ENCODE measurements around the gene NTSR1. TPM values are rescaled to one million over a fixed set of nuclear protein-coding genes. Genes with fewer than 3 reads are reported as not detected.

NTSR1 gene
- total RNA-seq, 1 donor, result under 0.01 TPM

- no peak for TF ChIP-seq CTCF (IDR thresholded peaks at IDR 0.05; ENCODE audit: insufficient read depth, low read depth, low read length)
- no peak overlapping the region for H3K4me3 ChIP-seq (ENCODE audit: low read depth, low read length)
- DNase-seq (ENCODE audit: low read depth), result no peak
Observed at GRCh38 chr20:62802026-62802712, 93.5 kb downstream of the NTSR1 start.

GRCh38 chr20:62804021-62804626, 95.5 kb downstream of the NTSR1 start:
- H3K4me3 ChIP-seq (ENCODE audit: low read depth, low read length), result peak overlapping the region; percentile 78
- no peak for TF ChIP-seq CTCF (IDR thresholded peaks at IDR 0.05; ENCODE audit: insufficient read depth, low read depth, low read length)
- no peak for DNase-seq (ENCODE audit: low read depth)

- TF ChIP-seq CTCF (IDR thresholded peaks at IDR 0.05; ENCODE audit: insufficient read depth, low read depth, low read length), result no peak
- DNase-seq (ENCODE audit: low read depth), result peak; percentile 62
- peak within 1 kb of the TSS; percentile 78 for H3K4me3 ChIP-seq (ENCODE audit: low read depth, low read length)
Observed at GRCh38 chr20:62804627-62805154, 96.1 kb downstream of the NTSR1 start, which contains the start of gene OGFR. TSS of gene OGFR (plus strand) at chr20:62804835. CDS start at chr20:62804860, 25 bp downstream.

- peak overlapping the region; percentile 78 for H3K4me3 ChIP-seq (ENCODE audit: low read depth, low read length)
- no peak for TF ChIP-seq CTCF (IDR thresholded peaks at IDR 0.05; ENCODE audit: insufficient read depth, low read depth, low read length)
- no peak for DNase-seq (ENCODE audit: low read depth)
Observed at GRCh38 chr20:62805155-62805710, 96.6 kb downstream of the NTSR1 start.

- peak overlapping the region; percentile 78 for H3K4me3 ChIP-seq (ENCODE audit: low read depth, low read length)
- no peak for TF ChIP-seq CTCF (IDR thresholded peaks at IDR 0.05; ENCODE audit: insufficient read depth, low read depth, low read length)
- DNase-seq (ENCODE audit: low read depth), result peak; percentile 80
Observed at GRCh38 chr20:62805711-62806382, 97.2 kb downstream of the NTSR1 start.

GRCh38 chr20:62806383-62807050, 97.9 kb downstream of the NTSR1 start:
- no peak for TF ChIP-seq CTCF (IDR thresholded peaks at IDR 0.05; ENCODE audit: insufficient read depth, low read depth, low read length)
- H3K4me3 ChIP-seq (ENCODE audit: low read depth, low read length), result peak overlapping the region; percentile 78

More at GRCh38 chr20:62806383-62807050, 97.9 kb downstream of the NTSR1 start:
- DNase-seq (ENCODE audit: low read depth), result no peak
